ENCODE measurements around the gene TUBGCP2.

Gene TUBGCP2

DNA sequence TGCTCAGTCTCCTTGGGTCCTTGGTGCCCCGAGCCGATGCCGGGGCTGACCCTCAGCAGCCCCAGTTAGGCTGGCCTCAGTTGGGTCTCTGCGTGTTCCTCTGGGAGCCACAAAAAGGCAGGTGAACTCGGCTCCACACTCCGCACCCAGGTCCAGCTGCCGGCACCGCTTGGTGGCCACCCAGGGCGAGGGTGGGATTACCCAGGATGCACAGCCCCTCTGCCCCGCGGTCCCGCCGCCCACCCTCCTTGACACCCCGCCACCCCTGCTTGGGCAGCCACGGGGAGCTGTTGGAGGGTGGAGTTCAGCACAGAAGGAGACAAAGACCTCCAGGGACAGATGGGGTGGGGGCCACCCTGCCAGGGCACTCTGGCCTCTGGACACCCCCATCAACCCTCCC is 53.3 kb downstream of the TUBGCP2 start:
- TF ChIP-seq EZH2phosphoT487 (IDR thresholded peaks at IDR 0.05; ENCODE audit: borderline replicate concordance) (no peak), CTCF (conservative IDR thresholded peaks at IDR 0.05; ENCODE audit: low read length) (no peak)
- H2AFZ ChIP-seq (ENCODE audit: low read length), result no peak overlapping the region
- H3K4me3 ChIP-seq (ENCODE audit: low read length, poor library complexity, severe bottlenecking), result no peak overlapping the region
- no peaks in the 10 kb centered on the region for H3K36me3 ChIP-seq (ENCODE audit: insufficient read depth, low read length)
- H3F3A ChIP-seq (ENCODE audit: low read depth), result peaks cover 13% of the 10 kb centered on the region
- H3K4me1 ChIP-seq (ENCODE audit: insufficient read depth, low read length, poor library complexity, severe bottlenecking), result peaks cover 41% of the 10 kb centered on the region
- no peak overlapping the region for H3K9ac ChIP-seq (ENCODE audit: low read depth, low read length, poor library complexity, severe bottlenecking)
- H3K9me2 ChIP-seq (replicated peaks; ENCODE audit: low read depth, low read length), result no peaks in the 10 kb centered on the region
- H3K79me2 ChIP-seq (ENCODE audit: insufficient read depth, low read length), result no peaks in the 10 kb centered on the region
- no peaks in the 10 kb centered on the region for H3K9me3 ChIP-seq (ENCODE audit: insufficient read depth, low read depth, low read length)
- H3K27me3 ChIP-seq (ENCODE audit: insufficient read depth, low read length, poor library complexity, severe bottlenecking), result no peaks in the 10 kb centered on the region
- no peak overlapping the region for H3K4me2 ChIP-seq (ENCODE audit: low read depth, low read length, poor library complexity, severe bottlenecking)
- H4K20me1 ChIP-seq (ENCODE audit: insufficient read depth, low read length, poor library complexity, severe bottlenecking), result no peaks in the 10 kb centered on the region

DNA sequence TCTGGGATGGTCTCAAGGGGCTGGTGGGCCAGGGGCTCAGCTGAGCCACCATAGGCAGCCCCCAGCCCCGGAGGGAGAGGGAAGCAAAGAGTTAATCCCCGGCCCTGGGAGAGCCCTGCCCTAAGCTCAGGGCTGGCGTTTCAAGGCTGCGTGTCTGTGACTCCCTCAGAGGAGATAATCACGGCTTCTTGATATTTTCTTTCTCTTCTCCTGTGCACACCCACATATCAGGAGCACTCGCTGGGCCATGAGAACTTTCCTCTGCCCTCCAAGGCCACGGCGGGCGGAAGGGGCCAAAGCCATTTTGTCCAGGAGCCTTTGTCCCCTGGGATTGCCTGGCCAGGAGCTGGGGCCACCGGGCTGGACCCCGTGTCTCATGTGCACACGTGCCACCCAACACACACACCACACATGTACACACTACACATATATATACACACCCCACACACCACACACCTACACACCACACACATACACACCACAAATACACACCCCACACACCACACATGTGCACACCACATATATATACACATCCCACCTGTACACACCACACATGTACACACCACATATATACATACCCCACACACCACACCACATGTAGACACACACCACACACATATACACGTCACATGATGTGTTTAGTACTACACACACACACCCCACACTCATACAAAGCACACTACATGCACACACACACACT is 54.1 kb downstream of the TUBGCP2 start:
- Histone ChIP-seq H3K36me3 (ENCODE audit: insufficient read depth, low read length) (no peaks in the 10 kb centered on the region), H3K9me2 (replicated peaks; ENCODE audit: low read depth, low read length) (no peaks in the 10 kb centered on the region), H3K4me1 (ENCODE audit: insufficient read depth, low read length, poor library complexity, severe bottlenecking) (peaks cover 33% of the 10 kb centered on the region), H3K4me2 (ENCODE audit: low read depth, low read length, poor library complexity, severe bottlenecking) (no peak overlapping the region), H3K9me3 (ENCODE audit: insufficient read depth, low read depth, low read length) (no peaks in the 10 kb centered on the region), H3K4me3 (ENCODE audit: low read length, poor library complexity, severe bottlenecking) (no peak overlapping the region), H3K79me2 (ENCODE audit: insufficient read depth, low read length) (no peaks in the 10 kb centered on the region), H3K9ac (ENCODE audit: low read depth, low read length, poor library complexity, severe bottlenecking) (no peak overlapping the region), H3K27me3 (ENCODE audit: insufficient read depth, low read length, poor library complexity, severe bottlenecking) (no peaks in the 10 kb centered on the region), H4K20me1 (ENCODE audit: insufficient read depth, low read length, poor library complexity, severe bottlenecking) (no peaks in the 10 kb centered on the region), H2AFZ (ENCODE audit: low read length) (no peak overlapping the region), H3F3A (ENCODE audit: low read depth) (peaks cover 10% of the 10 kb centered on the region)
- TF ChIP-seq EZH2phosphoT487 (IDR thresholded peaks at IDR 0.05; ENCODE audit: borderline replicate concordance), result no peak
- TF ChIP-seq CTCF (conservative IDR thresholded peaks at IDR 0.05; ENCODE audit: low read length), result no peak

DNA sequence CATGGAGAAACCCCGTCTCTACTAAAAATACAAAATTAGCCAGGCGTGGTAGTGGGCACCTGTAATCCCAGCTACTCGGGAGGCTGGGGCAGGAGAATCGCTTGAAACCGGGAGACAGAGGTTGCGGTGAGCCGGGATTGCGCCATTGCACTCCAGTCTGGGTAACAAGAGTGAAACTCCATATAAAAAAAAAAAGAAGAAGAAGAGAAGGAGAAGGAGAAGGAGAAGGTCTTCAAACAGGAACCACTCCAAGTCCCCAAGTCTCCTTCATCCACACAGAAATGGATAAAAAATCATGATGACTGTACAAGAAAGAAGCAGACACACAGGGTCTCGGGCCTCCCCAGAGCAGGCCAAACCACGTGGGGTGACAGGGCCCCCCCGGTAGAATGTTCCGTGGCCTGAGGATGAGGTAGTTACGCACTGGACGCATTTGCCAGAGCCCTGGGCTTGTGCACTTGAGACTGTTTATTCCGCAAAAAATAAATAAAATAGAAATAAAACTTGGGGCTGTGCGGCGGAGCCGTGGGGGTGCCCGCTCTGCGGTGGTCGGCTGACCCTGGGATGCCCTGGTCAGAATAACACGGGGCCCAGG is 55.2 kb downstream of the TUBGCP2 start:
- H3K36me3 ChIP-seq (ENCODE audit: insufficient read depth, low read length), result no peaks in the 10 kb centered on the region
- no peaks in the 10 kb centered on the region for H3K27me3 ChIP-seq (ENCODE audit: insufficient read depth, low read length, poor library complexity, severe bottlenecking)
- H3F3A ChIP-seq (ENCODE audit: low read depth), result peaks cover 3% of the 10 kb centered on the region; the same call in 1 of the 2 replicates
- no peak overlapping the region for H3K4me3 ChIP-seq (ENCODE audit: low read length, poor library complexity, severe bottlenecking)
- peaks cover 22% of the 10 kb centered on the region for H3K4me1 ChIP-seq (ENCODE audit: insufficient read depth, low read length, poor library complexity, severe bottlenecking)
- no peaks in the 10 kb centered on the region for H3K9me3 ChIP-seq (ENCODE audit: insufficient read depth, low read depth, low read length)
- H4K20me1 ChIP-seq (ENCODE audit: insufficient read depth, low read length, poor library complexity, severe bottlenecking), result no peaks in the 10 kb centered on the region
- TF ChIP-seq CTCF (conservative IDR thresholded peaks at IDR 0.05; ENCODE audit: low read length) (no peak), EZH2phosphoT487 (IDR thresholded peaks at IDR 0.05; ENCODE audit: borderline replicate concordance) (no peak)
- H3K9me2 ChIP-seq (replicated peaks; ENCODE audit: low read depth, low read length), result no peaks in the 10 kb centered on the region
- no peak overlapping the region for H3K4me2 ChIP-seq (ENCODE audit: low read depth, low read length, poor library complexity, severe bottlenecking)
- no peaks in the 10 kb centered on the region for H3K79me2 ChIP-seq (ENCODE audit: insufficient read depth, low read length)
- no peak overlapping the region for H3K9ac ChIP-seq (ENCODE audit: low read depth, low read length, poor library complexity, severe bottlenecking)
- no peak overlapping the region for H2AFZ ChIP-seq (ENCODE audit: low read length)

All from Loucy (cell line).